Lung microvascular endothelial cell (primary cell): ENCODE measurements around the gene MSL1. TPM values are rescaled to one million over a fixed set of nuclear protein-coding genes. Genes with fewer than 3 reads are reported as not detected.

ENCODE experiments used
- DNase-seq, 2 donors: peaks; one replicate each; pipeline versions ENCODE4 v3.0.0 to v3.0.0-alpha.2; 2010; ENCODE audit warnings: low read depth in 2 of 2
- total RNA-seq: library from RNA; depleted of rRNA; stranded (reverse); fragments of >200 nt; gene quantifications from 2 replicates; pipeline ENCODE4 v1.2.1, GENCODE V29; 2014

The MSL1 gene
- total RNA-seq, 1 donor from 2014 or later: 37.9 TPM

GRCh38 chr17:40173778-40174135, 52.0 kb downstream of the MSL1 start:
- DNase-seq: no peak

- no peak for DNase-seq
These were observed 52.7 kb downstream of the MSL1 start for GRCh38 chr17:40174514-40174913.

GRCh38 chr17:40175928-40176753, 54.4 kb downstream of the MSL1 start:
- DNase-seq: no peak

GRCh38 chr17:40176754-40177110, 55.0 kb downstream of the MSL1 start:
- no peak for DNase-seq

- DNase-seq: peak; percentile 69 to 70
These were observed 55.6 kb downstream of the MSL1 start, which contains the start of gene RAPGEFL1 for GRCh38 chr17:40177275-40177874. Gene RAPGEFL1, plus strand, starts transcription at chr17:40177470. Its CDS starts 392 bp downstream, at chr17:40177862.

GRCh38 chr17:40178021-40178601, 56.3 kb downstream of the MSL1 start:
- DNase-seq: no peak

GRCh38 chr17:40178660-40179059, 56.9 kb downstream of the MSL1 start:
- no peak for DNase-seq

- DNase-seq: peak in 1 of 2 donors; percentile 43
These were observed 58.3 kb downstream of the MSL1 start for GRCh38 chr17:40179923-40180659.

- DNase-seq: no peak
These were observed 58.9 kb downstream of the MSL1 start for GRCh38 chr17:40180694-40181093.

- DNase-seq: no peak
These were observed 59.4 kb downstream of the MSL1 start for GRCh38 chr17:40181205-40181604.

- no peak for DNase-seq
These were observed 60.8 kb downstream of the MSL1 start for GRCh38 chr17:40182606-40183005.

Other genes starting within 250 kb of the MSL1 start
- 1.6 and 1.7 TPM in 2 replicates for gene GSDMB, start 203.3 kb upstream of the MSL1 start, total RNA-seq
- 25.9 and 38.5 TPM in 2 replicates for gene ORMDL3, start 194.4 kb upstream of the MSL1 start, total RNA-seq
- not detected in 2 replicates for gene LRRC3C, start 194.2 kb upstream of the MSL1 start, total RNA-seq
- gene GSDMA, start 159.0 kb upstream of the MSL1 start, total RNA-seq: not detected in 2 replicates
- gene PSMD3, start 141.2 kb upstream of the MSL1 start, total RNA-seq: 66.5 and 84.3 TPM in 2 replicates
- gene CSF3, start 106.5 kb upstream of the MSL1 start, total RNA-seq: 0.44 TPM in 1 of 2 replicates, not detected in the other
- gene MED24, start 67.6 kb upstream of the MSL1 start, total RNA-seq: 29.2 and 30.3 TPM in 2 replicates
- gene THRA, start 59.0 kb upstream of the MSL1 start, total RNA-seq: 11.6 and 21.4 TPM in 2 replicates
- 0.65 and 1.2 TPM in 2 replicates for gene NR1D1, start 21.4 kb upstream of the MSL1 start, total RNA-seq
- gene CASC3, start 18.6 kb downstream of the MSL1 start, total RNA-seq: 20.0 and 25.0 TPM in 2 replicates
- gene RAPGEFL1, start 55.5 kb downstream of the MSL1 start, total RNA-seq: 0.79 and 0.87 TPM in 2 replicates
- gene WIPF2, start 97.3 kb downstream of the MSL1 start, total RNA-seq: 4.8 and 6.2 TPM in 2 replicates
- gene CDC6, start 165.9 kb downstream of the MSL1 start, total RNA-seq: 3.8 and 8.3 TPM in 2 replicates
- 5.4 and 6.0 TPM in 2 replicates for gene RARA, start 187.2 kb downstream of the MSL1 start, total RNA-seq
- 2.2 and 3.0 TPM in 2 replicates for gene GJD3, start 242.8 kb downstream of the MSL1 start, total RNA-seq